Bronchial epithelial cell (primary cell): ENCODE results near the gene PRG2. TPM values are rescaled to one million over a fixed set of nuclear protein-coding genes. Genes with fewer than 3 reads are reported as not detected.
A peak's percentile ranks its signal among the peaks of the same experiment; 100 is the strongest.

Experiments
- DNase-seq: peaks from one replicate; pipeline ENCODE4 v3.0.0-alpha.2; 2010; ENCODE audit warnings: low read depth
- FAIRE-seq: peaks from 2 replicates; lab custom pipeline; 2011; peaks lifted over from hg19 to GRCh38; lab: Jason Lieb, UNC
- H3K27me3 ChIP-seq: 2 replicates; pipeline ENCODE4 v1.5.1; 2011; ENCODE audit warnings: low read length; ENCODE audit not compliant: control insufficient read depth, insufficient read depth
- H3K36me3 ChIP-seq: 2 replicates; pipeline ENCODE4 v1.5.1; 2011; ENCODE audit warnings: low read length; ENCODE audit not compliant: control insufficient read depth, insufficient read depth
- H3K4me3 ChIP-seq: 2 replicates; pipeline ENCODE4 v1.5.1; 2011; ENCODE audit warnings: mild to moderate bottlenecking, low read depth, low read length, control low read depth
- CTCF ChIP-seq: IDR thresholded peaks from 2 replicates; pipeline ENCODE4 v1.5.1; 2011; ENCODE audit warnings: mild to moderate bottlenecking, moderate library complexity, low read length, control low read depth, inconsistent platforms; ENCODE audit not compliant: insufficient read depth, severe bottlenecking
- total RNA-seq: library from RNA; depleted of rRNA; stranded (reverse); fragments of >200 nt; gene quantifications from 2 replicates; pipeline ENCODE4 v1.2.1, GENCODE V29; 2014

Gene PRG2
- total RNA-seq, 1 donor from 2014 or later = under 0.01 TPM

- no peak for TF ChIP-seq CTCF
- no peaks in the 10 kb centered on the region for H3K27me3 ChIP-seq
- no peak for DNase-seq
- no peak for FAIRE-seq
- H3K36me3 ChIP-seq = peaks cover under 1% of the 10 kb centered on the region
- no peak overlapping the region for H3K4me3 ChIP-seq
Observed at GRCh38 chr11:57422669-57423068, 32.2 kb upstream of the PRG2 start.

GRCh38 chr11:57421805-57422204 lies 31.4 kb upstream of the PRG2 start:
- Histone ChIP-seq H3K4me3 (no peak overlapping the region), H3K27me3 (no peaks in the 10 kb centered on the region), H3K36me3 (peaks cover 4% of the 10 kb centered on the region)
- FAIRE-seq (no peak), DNase-seq (no peak)
- TF ChIP-seq CTCF = no peak

- H3K36me3 ChIP-seq = peaks cover 4% of the 10 kb centered on the region
- no peaks in the 10 kb centered on the region for H3K27me3 ChIP-seq
- no peak overlapping the region for H3K4me3 ChIP-seq
- DNase-seq (no peak), FAIRE-seq (peak; percentile 43)
- no peak for TF ChIP-seq CTCF
Observed at GRCh38 chr11:57421066-57421465, 30.6 kb upstream of the PRG2 start.

GRCh38 chr11:57419146-57419545 lies 28.7 kb upstream of the PRG2 start:
- no peak overlapping the region for H3K4me3 ChIP-seq
- TF ChIP-seq CTCF = no peak
- peaks cover 4% of the 10 kb centered on the region for H3K36me3 ChIP-seq
- DNase-seq (no peak), FAIRE-seq (no peak)
- no peaks in the 10 kb centered on the region for H3K27me3 ChIP-seq

- Histone ChIP-seq H3K4me3 (no peak overlapping the region), H3K36me3 (peaks cover 4% of the 10 kb centered on the region), H3K27me3 (no peaks in the 10 kb centered on the region)
- no peak for TF ChIP-seq CTCF
- FAIRE-seq = no peak
- DNase-seq = no peak
Observed at GRCh38 chr11:57418131-57418530, 27.7 kb upstream of the PRG2 start.

GRCh38 chr11:57417056-57417455 lies 26.6 kb upstream of the PRG2 start:
- FAIRE-seq (no peak), DNase-seq (no peak)
- H3K4me3 ChIP-seq = no peak overlapping the region
- peaks cover 4% of the 10 kb centered on the region for H3K36me3 ChIP-seq
- TF ChIP-seq CTCF = no peak
- no peaks in the 10 kb centered on the region for H3K27me3 ChIP-seq
